HG03039 (cell line): ENCODE data around the gene RB1.
"Not testable (repeated sequence)": the region's sequence is repeated elsewhere in the genome, so short reads cannot be mapped to it uniquely, and the experiment has no call there.

Experiments used
- ATAC-seq: cut with Tn5 transposase; IDR thresholded peaks from one replicate; pipeline ENCODE4 v1.9.1; 2021; ENCODE audit warnings: mild to moderate bottlenecking, moderate library complexity; ENCODE audit not compliant: unreplicated experiment

RB1 gene

DNA sequence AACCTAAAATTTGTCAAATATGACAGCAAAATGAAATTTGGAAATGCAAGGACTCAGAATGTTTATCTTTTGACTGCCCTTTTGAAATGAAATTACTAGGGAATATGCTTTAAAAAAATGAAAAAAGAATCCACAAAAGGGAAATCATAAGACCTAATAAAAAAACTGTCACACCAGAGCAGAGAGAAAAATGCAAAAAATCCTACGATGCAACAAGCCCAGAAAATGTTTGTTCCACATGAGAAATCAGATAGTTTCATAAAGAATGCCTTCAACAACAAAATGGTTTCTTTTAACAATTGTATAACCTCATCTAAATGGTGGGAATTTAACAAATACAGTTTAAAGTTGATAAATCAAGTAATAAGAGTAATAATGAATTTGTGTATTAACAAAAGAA, 101.4 kb downstream of the RB1 start:
- ATAC-seq, result no peak

DNA sequence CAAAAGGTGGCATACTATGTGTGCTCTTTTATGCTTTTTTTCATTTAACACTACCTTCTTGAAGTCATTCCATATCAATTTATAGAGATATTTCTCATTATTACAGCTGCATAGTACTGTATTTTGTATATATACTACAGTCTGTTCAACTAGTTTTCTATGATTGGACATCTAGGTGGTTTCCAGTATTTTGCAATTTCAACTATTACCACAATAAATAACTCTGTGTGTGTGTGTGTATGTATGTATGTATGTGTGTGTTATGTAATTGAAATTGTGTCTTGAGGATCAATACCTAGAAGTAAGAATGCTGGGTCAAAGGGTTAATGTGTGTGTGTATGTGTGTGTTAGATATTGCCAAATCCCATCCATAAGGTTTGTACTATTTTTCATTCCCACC, 102.3 kb downstream of the RB1 start:
- no peak for ATAC-seq

DNA sequence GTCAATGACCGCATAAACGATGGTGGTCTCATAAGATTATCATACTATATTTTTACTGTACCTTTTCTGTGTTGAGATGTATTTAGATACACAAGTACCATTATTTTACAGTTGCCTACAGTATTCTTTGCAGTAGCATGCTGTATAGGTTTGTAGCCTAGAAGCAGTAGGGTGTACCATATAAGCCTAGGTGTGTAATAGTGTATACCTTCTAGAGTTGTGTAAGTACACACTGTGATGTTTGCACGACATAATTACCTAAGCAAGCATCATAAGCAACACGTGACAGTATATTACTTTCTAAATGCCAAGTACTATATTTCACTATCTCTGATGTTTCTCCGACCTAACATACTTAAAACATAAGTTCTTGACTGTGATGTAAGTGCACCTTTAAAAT, 106.6 kb downstream of the RB1 start:
- ATAC-seq, result no peak

DNA sequence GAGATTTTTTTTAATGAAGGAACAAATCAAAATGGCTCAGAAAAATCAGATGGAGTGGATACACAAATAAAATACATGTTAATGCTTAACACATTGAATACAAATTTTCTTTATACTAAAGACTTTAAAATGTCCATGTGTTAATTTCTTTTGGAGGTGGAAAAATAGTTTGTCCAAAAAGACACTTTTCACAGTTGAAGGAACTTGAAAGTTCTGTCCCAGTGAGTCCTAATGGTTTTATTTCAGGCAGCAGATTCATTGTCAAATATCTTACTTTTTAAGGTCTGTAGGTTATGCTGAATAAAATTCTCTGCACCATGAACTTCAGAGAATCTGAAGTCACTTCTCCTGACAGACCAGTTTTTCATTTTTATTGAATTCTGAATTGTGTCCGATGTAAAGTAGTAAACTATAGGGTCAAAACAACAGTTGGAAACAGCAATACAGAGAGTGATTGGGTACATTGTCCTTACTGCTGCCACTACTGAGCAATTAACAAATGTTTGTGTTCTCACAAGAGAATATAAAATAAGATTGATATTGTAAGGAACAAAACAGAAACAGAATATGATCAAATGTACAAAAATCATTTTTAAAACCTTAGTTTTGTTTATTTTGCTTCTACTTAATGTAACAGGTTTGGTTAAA, 107.7 kb downstream of the RB1 start:
- ATAC-seq, result no peak

DNA sequence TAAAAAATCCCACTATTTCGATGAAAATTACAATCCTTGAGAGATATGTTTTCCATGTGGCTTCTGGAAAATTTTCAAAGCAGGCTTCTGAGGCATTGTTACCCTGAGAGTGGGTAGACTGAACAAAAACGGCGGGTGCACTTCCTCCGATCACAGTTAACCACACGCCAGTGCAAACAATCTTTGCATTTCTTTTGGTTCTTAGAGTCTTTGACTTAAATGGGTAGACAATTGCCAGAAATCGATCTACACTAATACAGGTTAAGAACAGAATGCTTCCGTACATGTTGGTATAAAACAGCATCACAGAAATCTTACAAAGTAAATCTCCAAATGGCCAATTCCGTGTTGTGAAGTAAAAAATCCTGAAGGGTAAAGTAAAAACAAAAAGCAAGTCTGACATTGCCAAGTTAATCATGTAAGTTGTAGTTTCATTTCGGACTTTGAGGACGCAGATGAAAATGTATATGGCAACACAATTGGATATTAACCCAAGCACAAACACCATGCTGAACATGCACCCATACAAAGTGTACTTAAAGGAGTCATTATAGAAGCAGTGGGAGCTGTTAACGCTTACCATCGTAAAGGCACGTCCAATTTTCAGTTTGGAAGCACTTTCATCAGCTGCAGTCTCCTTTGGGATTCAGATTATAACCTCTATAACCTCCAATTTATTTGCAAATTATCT, 108.4 kb downstream of the RB1 start:
- ATAC-seq, result no peak

DNA sequence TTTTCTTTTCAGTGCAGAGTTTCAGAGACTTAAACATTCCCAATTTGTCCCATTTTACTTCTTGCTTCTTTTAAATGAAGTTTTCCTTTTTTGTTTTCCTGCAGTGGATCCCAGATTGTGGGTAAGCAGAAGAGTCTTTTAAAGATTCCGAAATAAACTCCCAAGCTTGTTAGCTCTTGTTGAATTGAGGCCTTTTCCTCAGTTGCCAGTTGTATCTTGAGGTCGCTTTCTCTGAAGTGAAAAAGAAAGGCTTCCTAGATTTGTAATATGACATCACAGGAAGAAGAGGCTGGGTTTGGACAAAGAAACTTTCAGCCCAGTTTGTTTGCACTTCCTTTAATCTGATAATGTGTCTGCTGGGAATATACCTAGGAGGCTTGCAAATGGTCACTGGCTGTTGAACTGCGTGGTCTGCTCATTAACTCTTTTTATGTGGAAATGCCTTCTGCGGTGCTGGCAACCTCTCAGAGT, 109.4 kb downstream of the RB1 start, which contains the start of gene LPAR6:
TSS of gene LPAR6 (minus strand) at position 233 of the 471 bp plus-strand sequence. CDS start 690 bp downstream, outside the sequence.
- no peak for ATAC-seq

DNA sequence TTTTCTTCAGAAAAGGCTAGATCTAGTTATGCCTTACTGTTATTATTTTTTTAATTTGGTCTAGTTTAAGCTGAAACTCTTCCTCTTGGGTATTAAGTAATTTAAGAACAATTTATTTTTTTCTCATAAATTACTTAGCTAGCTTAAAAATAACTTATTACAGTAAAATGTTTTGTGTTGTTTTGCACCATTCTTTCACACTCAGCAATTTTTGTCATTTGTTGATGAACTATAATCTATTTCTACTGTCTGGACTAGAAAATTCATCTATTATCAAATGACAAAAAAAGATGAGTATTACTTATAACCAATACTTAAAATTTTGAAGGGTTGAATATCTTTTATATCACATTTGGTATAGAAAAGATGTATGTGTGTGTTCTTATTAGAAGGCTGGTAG, 111.0 kb downstream of the RB1 start:
- no peak for ATAC-seq

DNA sequence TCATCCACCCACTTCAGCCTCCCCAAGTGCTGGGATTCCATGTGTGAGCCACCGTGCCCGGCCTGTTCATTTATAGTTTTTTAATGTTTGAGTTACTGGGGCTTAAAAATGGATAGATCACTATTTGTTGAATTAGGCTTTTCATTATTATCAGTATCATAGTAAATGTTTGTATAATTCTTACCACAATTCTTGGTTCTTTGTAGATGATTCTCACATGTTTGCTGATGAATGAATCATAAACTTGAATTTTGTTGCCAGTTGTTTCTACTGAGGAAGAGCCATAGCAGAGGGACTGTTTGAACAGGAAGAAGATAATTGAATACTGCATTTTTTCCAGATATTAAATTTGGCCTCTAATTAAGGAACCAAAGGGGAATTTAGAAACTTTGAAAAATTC, 112.0 kb downstream of the RB1 start:
- ATAC-seq, result no peak

DNA sequence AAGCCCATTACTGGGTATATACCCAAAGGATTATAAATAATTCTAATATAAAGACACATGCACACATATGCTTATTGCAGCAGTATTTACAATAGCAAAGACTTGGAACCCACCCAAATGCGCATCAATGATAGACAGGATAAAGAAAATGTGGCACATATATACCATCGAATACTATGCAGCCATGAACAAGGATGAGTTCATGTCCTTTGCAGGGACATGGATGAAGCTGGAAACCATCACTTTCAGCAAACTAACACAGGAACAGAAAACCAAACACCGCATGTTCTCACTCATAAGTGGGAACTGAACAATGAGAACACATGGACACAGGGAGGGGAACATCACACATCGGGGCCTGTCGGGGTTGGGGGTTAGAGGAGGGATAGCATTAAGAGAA, 118.5 kb downstream of the RB1 start:
- not testable (repeated sequence) for ATAC-seq

DNA sequence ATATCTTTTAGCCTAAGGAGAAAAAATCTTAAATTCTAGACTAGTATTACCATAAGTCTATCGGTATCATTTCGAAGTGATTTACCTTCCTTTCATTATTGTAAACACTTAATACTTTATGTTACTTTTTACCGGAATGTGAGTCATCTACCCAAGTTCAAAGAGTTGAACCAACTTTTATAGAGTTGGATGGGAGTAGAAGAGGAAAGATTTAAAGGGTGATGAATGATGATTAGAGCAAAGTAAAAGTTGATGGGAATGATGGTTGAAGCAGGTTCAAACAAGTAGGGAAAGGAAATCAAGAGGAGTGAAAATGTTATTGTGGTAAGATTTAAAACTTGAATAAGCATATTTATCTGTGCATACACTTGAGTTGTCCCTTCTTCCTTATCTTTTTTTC, 120.7 kb downstream of the RB1 start:
- no peak for ATAC-seq

DNA sequence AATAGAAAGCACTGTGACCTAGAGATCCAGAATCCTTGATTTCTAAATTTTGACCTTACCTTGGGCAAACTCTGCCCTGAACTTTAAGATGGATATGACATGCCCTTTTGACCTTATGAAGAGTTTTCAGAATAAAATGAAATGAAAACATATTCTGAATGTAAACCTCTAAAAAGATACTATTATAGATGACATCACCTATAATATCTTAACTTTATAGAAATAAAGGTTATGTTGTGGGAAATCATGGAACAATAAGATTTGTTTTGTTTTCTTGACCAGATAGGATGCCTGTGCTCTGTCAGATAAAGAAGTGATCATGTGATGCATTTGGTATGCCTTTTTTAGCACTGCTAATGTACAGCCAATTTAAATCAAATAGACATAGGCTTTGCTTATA, 122.5 kb downstream of the RB1 start:
- no peak for ATAC-seq

DNA sequence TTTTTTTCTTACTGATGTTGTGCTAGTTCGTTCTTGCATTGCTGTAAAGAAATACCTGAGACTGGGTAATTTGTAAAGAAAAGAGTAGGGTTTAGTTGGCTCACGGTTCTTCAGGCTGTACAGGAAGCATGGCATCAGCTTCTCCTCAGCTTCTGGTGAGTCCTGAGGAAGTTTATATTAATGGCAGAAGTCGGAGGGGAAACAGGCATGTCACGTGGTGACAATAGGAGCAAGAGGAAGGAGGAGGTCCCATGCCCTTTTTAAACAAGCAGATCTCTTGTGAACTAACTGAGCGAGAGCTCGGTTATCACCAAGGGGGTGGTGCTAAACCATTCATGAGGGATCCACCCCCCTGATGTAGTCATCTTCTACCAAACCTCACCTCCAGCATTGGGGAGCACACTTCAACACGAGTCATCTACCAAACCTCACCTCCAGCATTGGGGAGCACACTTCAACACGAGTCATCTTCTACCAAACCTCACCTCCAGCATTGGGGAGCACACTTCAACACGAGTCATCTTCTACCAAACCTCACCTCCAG, 123.3 kb downstream of the RB1 start:
- ATAC-seq, result not testable (repeated sequence)

DNA sequence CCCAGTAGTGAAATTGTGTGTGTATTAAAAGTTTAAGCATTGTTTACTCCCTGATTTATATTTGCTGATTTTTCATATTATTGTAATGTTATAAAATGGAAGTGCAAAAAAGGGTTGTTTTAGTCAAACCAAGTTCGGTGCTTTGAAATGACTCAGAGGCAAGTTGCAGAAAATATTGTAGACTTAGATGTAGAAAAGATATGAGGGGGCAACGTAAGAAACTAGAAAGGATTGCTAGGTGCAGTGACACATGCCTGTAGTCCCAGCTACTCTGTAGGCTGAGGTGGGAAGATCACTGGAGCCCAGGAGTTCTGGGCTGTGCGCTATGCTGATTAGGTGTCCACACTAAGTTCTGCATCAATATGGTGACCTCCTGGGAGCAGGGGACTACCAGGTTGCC, 125.5 kb downstream of the RB1 start:
- ATAC-seq, result no peak

DNA sequence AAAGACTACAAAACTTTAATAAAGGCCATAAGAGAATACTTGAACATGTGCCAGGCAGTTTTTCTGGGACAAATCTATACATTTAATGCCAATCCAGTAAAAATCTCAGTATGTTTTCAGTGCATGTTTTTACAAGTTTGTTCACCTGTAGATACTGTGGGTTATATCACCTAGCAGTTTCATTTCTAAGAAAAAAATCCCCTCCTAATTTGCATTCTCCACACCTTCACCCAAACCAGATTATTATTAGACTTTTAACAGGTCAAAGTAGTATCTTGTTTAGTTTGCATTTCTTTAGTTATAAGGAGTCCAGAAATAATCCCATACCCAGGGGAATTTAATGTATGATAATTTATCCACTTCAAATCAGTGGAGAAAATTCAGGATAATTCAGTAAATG, 126.3 kb downstream of the RB1 start:
- ATAC-seq, result no peak

DNA sequence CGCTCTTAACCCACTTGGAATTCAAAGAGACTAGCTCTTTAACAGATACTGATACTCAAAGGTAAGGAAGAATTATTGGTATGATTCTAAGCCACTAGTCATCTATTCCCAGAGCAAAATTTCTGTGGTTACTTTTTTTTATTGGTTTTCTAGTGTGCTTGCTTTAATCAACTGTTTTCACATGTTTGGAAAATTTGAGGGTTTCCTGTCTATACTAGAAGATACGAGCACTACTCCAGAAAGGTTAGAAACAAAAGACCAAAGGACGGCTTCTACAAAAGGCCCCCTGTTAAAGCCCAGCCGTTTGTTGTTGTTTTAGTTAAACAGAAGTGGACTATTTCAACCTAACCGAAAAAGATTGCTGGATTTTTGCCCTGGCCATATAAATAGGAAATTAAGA, 127.9 kb downstream of the RB1 start:
- ATAC-seq, result no peak

DNA sequence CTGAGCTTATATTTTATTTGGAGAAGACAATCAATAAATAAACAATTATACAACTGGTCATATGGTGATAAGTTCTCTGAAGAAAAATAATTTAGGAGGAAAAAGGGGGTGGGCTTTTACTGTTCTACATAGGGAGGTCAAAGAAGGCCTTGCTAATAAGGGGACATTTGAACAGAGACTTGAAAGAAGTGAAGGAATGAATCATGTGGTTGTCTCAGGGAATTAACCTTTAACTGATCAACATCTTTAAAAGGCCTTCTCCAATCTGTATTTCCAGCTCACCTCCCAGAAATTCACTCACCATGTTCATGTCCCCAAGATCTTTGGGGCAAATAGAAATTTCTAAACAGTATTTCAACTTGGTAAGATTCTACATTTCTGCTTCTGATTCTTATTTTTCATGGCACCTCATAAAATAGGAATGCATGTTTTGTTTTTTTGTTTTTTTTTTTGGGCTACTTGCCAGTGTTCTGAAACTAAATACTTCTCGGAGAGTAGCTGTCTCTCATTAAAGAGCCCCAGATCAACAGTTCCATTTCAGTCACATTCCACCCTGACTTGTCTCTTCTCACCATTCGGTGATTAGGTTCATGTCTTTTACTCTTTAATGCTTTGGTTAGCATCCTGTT, 128.6 kb downstream of the RB1 start:
- ATAC-seq, result no peak

DNA sequence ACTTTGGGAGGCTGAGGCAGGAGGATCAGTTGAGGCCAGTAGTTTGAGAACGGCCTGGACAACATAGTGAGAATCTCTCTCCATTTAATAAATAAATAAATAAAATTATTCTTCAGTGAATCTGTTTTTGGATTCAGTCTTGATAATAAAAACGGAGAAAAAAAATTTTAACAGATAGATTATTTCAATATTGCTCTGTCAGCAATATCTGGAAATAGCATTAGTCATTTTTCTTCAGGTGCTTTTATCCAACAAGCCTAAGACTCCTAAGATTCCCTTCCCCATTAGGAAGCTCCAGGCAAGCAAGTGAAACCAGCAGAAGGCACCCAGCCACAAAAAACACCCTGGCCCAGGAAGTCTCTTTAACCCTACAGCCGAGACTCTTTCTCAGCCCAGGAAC, 130.6 kb downstream of the RB1 start:
- no peak for ATAC-seq

DNA sequence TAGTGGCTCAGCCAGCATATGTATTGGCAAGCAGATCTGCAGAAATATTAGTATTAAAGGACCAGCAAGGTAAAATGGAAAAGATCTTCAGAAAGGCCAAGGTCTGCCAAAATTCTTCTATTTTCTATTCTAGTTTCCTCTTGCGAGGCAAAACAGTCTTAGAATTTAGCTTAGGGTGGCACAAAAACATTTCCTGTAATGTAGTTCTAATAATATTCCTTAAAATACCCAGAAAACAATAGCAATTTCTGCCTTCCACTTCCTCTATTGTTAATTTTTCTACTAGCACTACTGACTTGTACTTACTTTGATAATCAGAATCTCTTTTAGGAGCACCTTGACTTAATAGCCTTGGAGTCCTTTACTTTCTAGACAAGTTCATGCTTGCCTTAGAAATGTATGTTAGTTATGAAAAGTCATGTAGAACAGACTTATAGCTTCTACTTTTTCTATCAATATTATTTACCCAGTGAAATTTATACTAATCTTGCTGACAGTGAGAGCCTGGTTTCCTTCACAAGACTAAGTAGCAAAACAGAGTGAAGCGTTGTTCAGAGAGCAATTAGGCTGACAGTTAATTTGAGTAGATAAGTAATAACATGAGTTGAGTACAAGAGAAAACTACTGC, 133.2 kb downstream of the RB1 start:
- no peak for ATAC-seq

DNA sequence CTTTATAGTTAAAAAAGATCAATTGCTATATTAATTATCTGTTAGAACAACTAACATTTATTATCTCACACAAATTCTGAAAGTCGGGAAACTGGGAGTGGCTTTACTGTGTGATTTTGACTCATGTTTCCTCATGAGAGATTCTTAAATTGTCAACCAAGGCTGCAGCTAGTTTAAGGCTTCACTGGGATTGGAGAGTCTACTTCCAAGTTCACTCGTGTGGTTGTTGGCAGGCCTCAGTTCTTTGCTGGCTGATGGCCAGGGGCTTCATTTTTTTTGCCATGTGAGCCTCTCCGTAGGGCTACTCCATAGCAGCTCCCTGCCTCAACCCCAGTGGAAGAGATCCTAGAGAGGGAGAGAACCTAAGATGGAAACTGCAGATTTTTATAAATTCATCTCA, 133.8 kb downstream of the RB1 start:
- ATAC-seq, result no peak

DNA sequence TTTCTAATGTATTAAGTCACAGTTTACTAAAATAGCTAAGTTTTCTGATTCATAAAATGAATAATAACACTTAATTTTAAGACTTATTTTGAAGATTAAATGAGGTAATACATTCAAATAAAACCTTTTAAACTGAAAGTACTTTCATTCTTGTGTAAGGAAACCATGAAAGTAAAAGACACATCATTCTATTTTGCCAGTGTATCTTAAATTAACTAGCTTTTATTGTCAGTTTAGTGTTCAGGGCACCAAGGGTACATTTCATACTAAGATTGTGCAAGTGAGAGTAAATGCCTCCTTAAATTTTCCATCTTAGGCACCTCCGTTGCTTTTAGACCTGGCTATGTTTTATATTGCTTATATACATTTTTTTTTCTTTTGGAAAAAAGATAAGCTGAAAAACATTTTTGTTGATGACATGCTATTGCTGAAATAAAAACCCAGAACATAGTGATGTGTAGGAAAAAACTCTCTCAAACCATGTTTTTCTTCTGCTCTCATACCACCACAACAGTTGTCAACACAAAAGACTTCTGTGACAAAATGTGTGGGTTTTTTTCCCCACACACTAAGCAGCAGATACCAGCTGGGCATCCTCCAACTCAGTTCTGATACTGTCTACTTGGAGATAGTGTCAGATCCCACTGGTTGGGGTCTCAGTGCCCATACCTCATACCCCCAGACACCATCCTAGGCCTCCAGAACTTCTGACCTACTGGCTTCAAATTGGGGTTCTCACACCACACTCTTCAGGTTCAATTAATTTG, 140.1 kb downstream of the RB1 start:
- ATAC-seq, result no peak

DNA sequence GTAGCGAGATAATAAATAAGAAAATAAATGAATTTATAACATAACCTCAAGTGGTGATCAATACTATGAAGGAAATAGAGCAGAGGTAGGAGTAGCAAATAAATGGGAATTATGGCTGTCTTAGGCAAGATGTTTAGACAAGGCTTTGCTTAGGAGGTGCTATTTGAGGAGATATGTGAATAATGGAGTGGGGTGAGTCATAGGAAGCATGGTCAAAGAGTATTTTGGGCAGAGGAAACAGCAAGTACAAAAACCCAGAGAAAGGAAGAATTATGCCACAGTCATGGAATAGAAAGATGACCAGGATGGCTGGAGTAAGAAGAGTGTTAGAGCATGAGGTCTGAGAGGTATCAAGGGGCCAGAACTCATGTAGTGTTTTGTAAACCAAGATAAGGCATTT, 142.9 kb downstream of the RB1 start:
- no peak for ATAC-seq
